Thoracic aorta (tissue), 2 donors: ENCODE data around the gene MALSU1. TPM values are rescaled to one million over a fixed set of nuclear protein-coding genes. Genes with fewer than 3 reads are reported as not detected.

Experiments
- ATAC-seq: fragments of 150-250 bp; one replicate; pipeline ENCODE4 v1.8.0; 2017; ENCODE audit warnings: low read depth; ENCODE audit not compliant: insufficient number of reproducible peaks, low FRiP score
- DNase-seq: peaks from one replicate; pipeline ENCODE4 v3.0.0-alpha.2; 2020; ENCODE audit warnings: low spot score
- H3K27ac ChIP-seq, 2 donors: fragments of 200-600 bp; sonication (generic); 1 replicate in 1 of 2; 2 replicates in 1 of 2; pipeline ENCODE4 v1.5.1; 2016; ENCODE audit warnings: mild to moderate bottlenecking in 2 of 2, moderate library complexity in 2 of 2
- H3K27me3 ChIP-seq: fragments of 200-600 bp; sonication (generic); replicated peaks from 2 replicates; pipeline ENCODE4 v1.6.0; 2016; ENCODE audit warnings: mild to moderate bottlenecking; ENCODE audit not compliant: insufficient read depth
- H3K36me3 ChIP-seq: fragments of 200-600 bp; sonication (generic); one replicate; pipeline ENCODE4 v1.5.1; 2016
- H3K4me1 ChIP-seq, 2 donors: fragments of 200-600 bp; sonication (generic); 1 replicate in 1 of 2; 2 replicates in 1 of 2; pipeline versions ENCODE4 v1.5.1 to v1.6.0; 2016; ENCODE audit warnings: low read depth in 2 of 2, mild to moderate bottlenecking in 1 of 2; ENCODE audit not compliant: control insufficient read depth in 1 of 2
- H3K4me3 ChIP-seq: fragments of 200-600 bp; sonication (generic); 2 replicates; pipeline ENCODE4 v1.5.1; 2016; ENCODE audit warnings: mild to moderate bottlenecking
- H3K9me3 ChIP-seq: fragments of 200-600 bp; sonication (generic); 2 replicates; pipeline ENCODE4 v1.5.1; 2016
- total RNA-seq, 2 donors: library from RNA; depleted of rRNA; stranded (reverse); fragments of >200 nt; gene quantifications; one replicate each; pipeline versions ENCODE4 v1.1.0 to v1.2.3, GENCODE V29; 2016
- TF ChIP-seq, protein P1 (sequence below): fragments of 200-600 bp; sonication (generic); IDR thresholded peaks from one replicate; pipeline ENCODE4 v1.5.1; 2019; ENCODE audit warnings: antibody characterized with exemption

MALSU1 gene
- total RNA-seq, result 10 to 100 TPM; 18.1 to 65.7 TPM

DNA sequence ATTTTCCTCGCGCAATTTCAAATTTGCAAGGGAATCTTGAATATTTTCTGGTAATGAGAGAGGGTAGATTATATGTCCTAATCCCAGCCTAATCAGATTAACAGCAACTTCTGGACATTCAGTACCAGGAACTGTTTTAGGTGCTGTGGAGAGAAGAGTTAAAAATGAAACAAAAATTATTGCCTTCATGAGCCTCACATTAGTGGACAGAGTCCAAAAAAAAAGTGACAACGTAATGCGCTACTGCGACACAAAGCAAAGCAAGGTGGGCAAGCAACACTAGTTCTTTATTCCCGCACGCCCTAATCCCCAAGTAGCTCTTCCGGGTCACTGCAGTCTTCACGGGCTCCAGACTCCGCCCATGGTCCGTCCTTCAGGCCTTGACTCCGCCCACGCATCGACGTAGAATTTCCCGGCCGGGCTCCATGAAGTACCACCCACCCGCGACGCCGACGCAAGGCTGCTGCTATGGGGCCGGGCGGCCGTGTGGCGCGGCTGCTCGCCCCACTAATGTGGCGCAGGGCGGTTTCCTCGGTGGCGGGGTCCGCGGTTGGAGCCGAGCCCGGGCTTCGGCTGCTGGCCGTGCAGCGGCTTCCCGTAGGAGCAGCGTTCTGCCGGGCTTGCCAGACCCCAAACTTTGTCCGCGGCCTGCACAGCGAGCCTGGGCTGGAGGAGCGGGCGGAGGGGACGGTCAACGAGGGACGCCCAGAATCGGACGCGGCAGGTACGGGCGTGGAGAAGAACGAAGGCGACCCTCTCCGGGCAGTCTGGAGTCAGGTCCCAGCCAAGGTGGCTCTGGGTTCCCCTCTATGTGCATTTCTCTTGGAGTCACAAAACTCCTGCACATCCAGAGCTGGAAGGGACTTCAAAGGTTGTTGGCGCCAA lies at the start of gene MALSU1:
Gene MALSU1, plus strand, starts transcription at position 455 of the 885 bp plus-strand sequence. Its CDS starts 14 bp downstream, at position 469.
- ATAC-seq (peak; percentile 94), DNase-seq (peak; percentile 97)
- Histone ChIP-seq H3K9me3 (no peaks in the 10 kb centered on the region), H3K4me1 (peaks cover 17 to 49% of the 10 kb centered on the region in 2 donors), H3K27me3 (no peaks in the 10 kb centered on the region), H3K4me3 (peak within 1 kb of the TSS; percentile 85), H3K27ac (peak within 1 kb of the TSS; percentile 84 to 86), H3K36me3 (peaks cover 2% of the 10 kb centered on the region)
- TF ChIP-seq, protein P1, sequence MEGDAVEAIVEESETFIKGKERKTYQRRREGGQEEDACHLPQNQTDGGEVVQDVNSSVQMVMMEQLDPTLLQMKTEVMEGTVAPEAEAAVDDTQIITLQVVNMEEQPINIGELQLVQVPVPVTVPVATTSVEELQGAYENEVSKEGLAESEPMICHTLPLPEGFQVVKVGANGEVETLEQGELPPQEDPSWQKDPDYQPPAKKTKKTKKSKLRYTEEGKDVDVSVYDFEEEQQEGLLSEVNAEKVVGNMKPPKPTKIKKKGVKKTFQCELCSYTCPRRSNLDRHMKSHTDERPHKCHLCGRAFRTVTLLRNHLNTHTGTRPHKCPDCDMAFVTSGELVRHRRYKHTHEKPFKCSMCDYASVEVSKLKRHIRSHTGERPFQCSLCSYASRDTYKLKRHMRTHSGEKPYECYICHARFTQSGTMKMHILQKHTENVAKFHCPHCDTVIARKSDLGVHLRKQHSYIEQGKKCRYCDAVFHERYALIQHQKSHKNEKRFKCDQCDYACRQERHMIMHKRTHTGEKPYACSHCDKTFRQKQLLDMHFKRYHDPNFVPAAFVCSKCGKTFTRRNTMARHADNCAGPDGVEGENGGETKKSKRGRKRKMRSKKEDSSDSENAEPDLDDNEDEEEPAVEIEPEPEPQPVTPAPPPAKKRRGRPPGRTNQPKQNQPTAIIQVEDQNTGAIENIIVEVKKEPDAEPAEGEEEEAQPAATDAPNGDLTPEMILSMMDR, result no peak

DNA sequence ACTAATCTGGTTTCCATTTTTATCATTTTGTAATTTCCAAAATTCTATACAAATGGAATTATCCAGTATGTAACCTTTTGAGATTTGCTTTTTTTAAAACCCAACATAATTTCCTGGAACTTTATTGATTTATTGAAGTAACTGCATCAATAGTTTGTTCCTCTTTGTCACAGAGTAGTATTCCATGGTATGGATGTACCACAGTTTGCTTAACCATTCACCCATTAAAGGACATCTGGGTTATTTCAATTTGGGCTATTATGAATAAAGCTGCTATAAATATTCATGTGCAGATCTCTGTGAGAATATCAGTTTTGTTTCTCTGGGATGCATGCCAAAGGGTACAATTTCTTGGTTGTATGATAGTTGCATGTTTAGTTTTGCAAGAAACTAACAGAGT lies 49.7 kb upstream of the MALSU1 start:
- peaks cover 14 to 23% of the 10 kb centered on the region in 2 donors for H3K4me1 ChIP-seq
- H3K27ac ChIP-seq, result no peak overlapping the region
- peaks cover 15% of the 10 kb centered on the region for H3K36me3 ChIP-seq
- no peaks in the 10 kb centered on the region for H3K9me3 ChIP-seq
- no peak for ATAC-seq
- no peak overlapping the region for H3K4me3 ChIP-seq
- TF ChIP-seq, protein P1, result no peak
- DNase-seq, result no peak
- no peaks in the 10 kb centered on the region for H3K27me3 ChIP-seq

DNA sequence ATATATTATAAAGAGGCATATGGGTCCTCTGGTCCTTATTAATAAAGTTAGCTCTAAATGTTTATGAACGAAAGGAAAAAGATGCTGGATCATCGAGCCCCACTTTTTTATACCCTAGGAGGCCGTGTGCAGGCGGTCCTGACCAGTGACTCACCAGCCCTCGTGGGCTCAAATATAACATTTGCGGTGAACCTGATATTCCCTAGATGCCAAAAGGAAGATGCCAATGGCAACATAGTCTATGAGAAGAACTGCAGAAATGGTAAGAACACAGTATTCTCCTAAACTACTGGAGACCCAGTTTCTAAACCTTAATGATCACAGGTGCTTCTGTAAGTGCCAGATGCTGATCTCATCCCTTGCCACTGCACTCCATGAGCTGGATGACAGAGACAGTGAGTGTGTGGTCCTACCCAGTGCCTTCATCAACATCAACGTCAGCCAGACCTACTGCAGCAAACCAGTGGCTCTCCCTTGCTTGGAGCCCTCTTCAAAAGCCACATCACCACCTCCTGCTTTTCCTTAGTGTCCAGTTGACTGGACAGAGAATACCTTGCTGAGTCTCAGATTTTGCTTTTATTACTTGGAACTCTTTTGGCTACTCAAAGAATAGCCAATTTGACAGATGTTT lies 45.0 kb upstream of the MALSU1 start:
- TF ChIP-seq, protein P1, result no peak
- no peak for ATAC-seq

DNA sequence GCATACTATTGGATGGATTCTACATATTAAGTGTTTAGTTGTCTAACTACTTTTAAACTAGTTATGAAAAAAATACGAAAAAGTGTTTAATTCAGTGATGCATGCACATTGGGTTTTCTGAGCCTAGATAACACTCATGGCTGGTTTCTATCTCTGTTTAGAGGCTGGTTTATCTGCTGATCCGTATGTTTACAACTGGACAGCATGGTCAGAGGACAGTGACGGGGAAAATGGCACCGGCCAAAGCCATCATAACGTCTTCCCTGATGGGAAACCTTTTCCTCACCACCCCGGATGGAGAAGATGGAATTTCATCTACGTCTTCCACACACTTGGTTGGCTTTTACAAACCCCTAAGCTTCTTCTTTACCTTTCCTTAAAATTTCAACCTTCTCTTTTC lies 42.4 kb upstream of the MALSU1 start:
- peaks cover 54% of the 10 kb centered on the region for H3K36me3 ChIP-seq
- no peak overlapping the region for H3K4me3 ChIP-seq
- no peaks in the 10 kb centered on the region for H3K9me3 ChIP-seq
- ATAC-seq (no peak), DNase-seq (no peak)
- TF ChIP-seq, protein P1, result no peak
- H3K27ac ChIP-seq, result no peak overlapping the region
- H3K4me1 ChIP-seq, result no peaks in the 10 kb centered on the region
- no peaks in the 10 kb centered on the region for H3K27me3 ChIP-seq

More for the DNA sequence above, 45.0 kb upstream of the MALSU1 start:
- peaks cover 3 to 4% of the 10 kb centered on the region in 2 donors for H3K4me1 ChIP-seq
- no peak for DNase-seq
- no peak overlapping the region for H3K27ac ChIP-seq
- H3K4me3 ChIP-seq, result no peak overlapping the region
- H3K36me3 ChIP-seq, result peaks cover 46% of the 10 kb centered on the region
- H3K27me3 ChIP-seq, result no peaks in the 10 kb centered on the region
- H3K9me3 ChIP-seq, result no peaks in the 10 kb centered on the region

DNA sequence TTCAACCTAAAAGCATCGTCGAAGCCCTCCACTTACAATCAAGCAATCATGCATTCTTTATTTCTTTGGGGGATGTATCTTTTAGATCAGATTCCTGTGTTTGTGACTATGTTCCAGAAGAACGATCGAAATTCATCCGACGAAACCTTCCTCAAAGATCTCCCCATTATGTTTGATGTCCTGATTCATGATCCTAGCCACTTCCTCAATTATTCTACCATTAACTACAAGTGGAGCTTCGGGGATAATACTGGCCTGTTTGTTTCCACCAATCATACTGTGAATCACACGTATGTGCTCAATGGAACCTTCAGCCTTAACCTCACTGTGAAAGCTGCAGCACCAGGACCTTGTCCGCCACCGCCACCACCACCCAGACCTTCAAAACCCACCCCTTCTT lies 38.8 kb upstream of the MALSU1 start:
- Histone ChIP-seq H3K4me3 (no peak overlapping the region), H3K36me3 (peaks cover 39% of the 10 kb centered on the region), H3K27ac (no peak overlapping the region), H3K9me3 (no peaks in the 10 kb centered on the region), H3K27me3 (no peaks in the 10 kb centered on the region), H3K4me1 (no peaks in the 10 kb centered on the region)
- DNase-seq (no peak), ATAC-seq (no peak)
- TF ChIP-seq, protein P1, result no peak
